ENCODE results near the gene ATP5F1A. TPM values are rescaled to one million over a fixed set of nuclear protein-coding genes. Genes with fewer than 3 reads are reported as not detected.

The ATP5F1A gene
- total and polyA plus RNA-seq, 2 of the 4 experiments (the other 2 are of a cell fraction) = 543 to 1,085 TPM

GRCh38 chr18:46070815-46071652, 27.1 kb downstream of the ATP5F1A start:
- no peaks in the 10 kb centered on the region for H3K36me3 ChIP-seq (ENCODE audit: control insufficient read depth, insufficient read depth, low read length)
- peak overlapping the region in 1 of 2 experiments; percentile 69; a peak in 1 of 4 replicates for H4K8ac ChIP-seq (ENCODE audit: low read depth in 2 of 2, low read length in 2 of 2)
- H3K18ac ChIP-seq (ENCODE audit: low read depth, low read length) = peak overlapping the region; percentile 47
- peak overlapping the region; percentile 95 for H2AFZ ChIP-seq (replicated peaks; ENCODE audit: low read length, poor library complexity)
- peak overlapping the region; percentile 73 for H2AK5ac ChIP-seq (ENCODE audit: low read depth, low read length)
- CTCF ChIA-PET = no interaction called here
- peak overlapping the region; percentile 96 for H3K23ac ChIP-seq (ENCODE audit: low read depth, low read length)
- peak overlapping the region; percentile 90 for H3K4me2 ChIP-seq (ENCODE audit: low read depth, low read length)
- intact Hi-C loops (cut with micrococcal nuclease) = loop anchor here (5.0 kb wide), 1 partner anchor 144 kb away; no protein-coding TSS in a partner anchor
- H3K56ac ChIP-seq (ENCODE audit: extremely low read depth, insufficient read depth, low read length) = peak overlapping the region; percentile 43; the same call in 1 of the 2 replicates
- in situ Hi-C loops (cut with MboI; ENCODE audit: low sequenced_read_pairs) = loop anchor here (5.0 to 10.0 kb wide), 2 partner anchors 94 to 406 kb away; no protein-coding TSS in a partner anchor
- H2BK15ac ChIP-seq (ENCODE audit: low read depth, low read length) = peak overlapping the region; percentile 21; the same call in 1 of the 3 replicates
- H4K5ac ChIP-seq (ENCODE audit: low read depth, low read length) = peak overlapping the region; percentile 49; the same call in 1 of the 2 replicates
- dilution Hi-C loops (cut with HindIII; ENCODE audit: low sequenced_read_pairs, unreplicated experiment) = no loop called here
- peaks cover 6% of the 10 kb centered on the region for H3K9me1 ChIP-seq (ENCODE audit: insufficient read depth, low read length)
- POLR2A ChIA-PET (ENCODE audit: unreplicated experiment) = no interaction called here
- TF ChIP-seq FOS (IDR thresholded peaks at IDR 0.05; ENCODE audit: low read depth, low read length) (no peak), CEBPB (IDR thresholded peaks at IDR 0.05; ENCODE audit: low read depth, low read length) (no peak), NFE2L2 (IDR thresholded peaks at IDR 0.05; ENCODE audit: low read depth, low read length) (no peak), CTCF (conservative IDR thresholded peaks at IDR 0.05; ENCODE audit: low read depth, low read length) (no peak), MAFK (IDR thresholded peaks at IDR 0.05; ENCODE audit: low read depth, low read length) (no peak), RAD21 (IDR thresholded peaks at IDR 0.05; ENCODE audit: low read length) (no peak), RFX5 (IDR thresholded peaks at IDR 0.05; ENCODE audit: low read depth, low read length) (no peak), POLR2A (IDR thresholded peaks at IDR 0.05; ENCODE audit: low read depth, low read length) (no peak), MXI1 (IDR thresholded peaks at IDR 0.05; ENCODE audit: borderline replicate concordance, low read depth, low read length) (no peak), MAZ (IDR thresholded peaks at IDR 0.05; ENCODE audit: borderline replicate concordance, low read depth, low read length) (no peak), RCOR1 (IDR thresholded peaks at IDR 0.05; ENCODE audit: insufficient replicate concordance, low read length) (no peak)
- H3K4me3 ChIP-seq (ENCODE audit: insufficient read depth, low read depth, low read length) = peak overlapping the region; percentile 79
- no peaks in the 10 kb centered on the region for H3K9me3 ChIP-seq (ENCODE audit: control insufficient read depth, insufficient read depth, low read length)
- peaks cover 7 to 47% of the 10 kb centered on the region in 2 experiments; a peak in 3 of 4 replicates for H3K79me1 ChIP-seq (ENCODE audit: low read depth in 1 of 2, low read length in 2 of 2)
- ATAC-seq (ENCODE audit: low read depth) (peak; percentile 1; the same call in 1 of the 2 replicates), DNase-seq (no peak)
- H2BK120ac ChIP-seq (ENCODE audit: low read depth, low read length) = peak overlapping the region; percentile 64
- H3K27ac ChIP-seq (ENCODE audit: insufficient read depth, low read length) = peak overlapping the region; percentile 9
- peak overlapping the region; percentile 27 for H2BK5ac ChIP-seq (ENCODE audit: low read depth, low read length, poor library complexity, severe bottlenecking)
- no peak overlapping the region for H2BK20ac ChIP-seq (ENCODE audit: low read depth, low read length)
- BruUV-seq (replicated peaks) = no TSS peak
- peaks cover 18% of the 10 kb centered on the region for H3K4me1 ChIP-seq (ENCODE audit: control insufficient read depth, insufficient read depth, low read length)
- H2AK9ac ChIP-seq (replicated peaks; ENCODE audit: low read depth, low read length, poor library complexity) = peak overlapping the region; percentile 92
- peak overlapping the region; percentile 88 for H3K9ac ChIP-seq (ENCODE audit: low read depth, low read length)
- WGBS, 2 experiments (ENCODE audit: extremely low coverage in 2 of 2, insufficient read length in 1 of 2) = 76% methylated on average over 2 of the region's 13 CpGs; no CpG with 5 or more reads in 1 of the 2 experiments
- H4K20me1 ChIP-seq (ENCODE audit: insufficient read depth, low read length) = no peaks in the 10 kb centered on the region; the same call in 1 of the 2 replicates
- peak overlapping the region; percentile 94 for H3K4ac ChIP-seq (ENCODE audit: low read depth, low read length)
- H3K27me3 ChIP-seq (ENCODE audit: control insufficient read depth, insufficient read depth, low read length) = no peaks in the 10 kb centered on the region
- H4K91ac ChIP-seq (ENCODE audit: insufficient read depth, low read depth, low read length) = peak overlapping the region; percentile 52; the same call in 1 of the 2 replicates
- H3K14ac ChIP-seq (replicated peaks; ENCODE audit: low read depth, low read length) = peak overlapping the region; percentile 95

Data from IMR-90 (cell line).